ENCODE measurements around the gene MED13L. TPM values are rescaled to one million over a fixed set of nuclear protein-coding genes. Genes with fewer than 3 reads are reported as not detected.

Gene MED13L
- total and polyA plus RNA-seq, 2 of the 8 experiments (the other 6 are each of a cell fraction or from before 2014, with no cell fraction given) = 15.9 to 51.7 TPM

- TF ChIP-seq SAP30 (IDR thresholded peaks at IDR 0.05; ENCODE audit: insufficient read depth, insufficient replicate concordance, low read length) = no peak
These were observed 108.4 kb downstream of the MED13L start (continued) for GRCh38 chr12:116169071-116169470.
